ENCODE results near the gene CENPT. TPM values are rescaled to one million over a fixed set of nuclear protein-coding genes. Genes with fewer than 3 reads are reported as not detected.

The CENPT gene
- total and polyA plus RNA-seq, 5 experiments from 2014 or later: 11.8 to 117 (median 17.8) TPM

- Mint-ChIP-seq H3K27me3 (no peaks in the 10 kb centered on the region), H3K36me3 (peaks cover 0 to 30% (median 5%) of the 10 kb centered on the region in 3 donors), H3K4me1 (peaks cover 29 to 65% (median 61%) of the 10 kb centered on the region in 4 donors), H3K4me3 (peak overlapping the region; percentile 87 to 96 (median 92)), H3K27ac (peak overlapping the region in 9 of 10 donors; percentile 44 to 97 (median 83)), H3K9me3 (no peaks in the 10 kb centered on the region)
- DNase-seq: no peak
- POLR2A ChIA-PET: interaction anchor here (1.0 kb wide), 1 partner anchor 130 kb away, joined by 3 read pairs; no protein-coding TSS in a partner anchor
- ATAC-seq: no peak
These were observed 42.5 kb downstream of the CENPT start for GRCh38 chr16:67804853-67805542.

GRCh38 chr16:67803894-67804293, 43.6 kb downstream of the CENPT start:
- H3K9me3 Mint-ChIP-seq: no peaks in the 10 kb centered on the region
- DNase-seq (peak in 1 of 10 donors; percentile 23), ATAC-seq (no peak)
- H3K27me3 Mint-ChIP-seq: no peaks in the 10 kb centered on the region
- POLR2A ChIA-PET: interaction anchor here (0.8 to 1.0 kb wide), 2 partner anchors 131 to 281 kb away, joined by 3 to 11 read pairs; partner anchors contain the start of gene NFATC3
- peak overlapping the region in 5 of 10 donors; percentile 52 to 86 (median 73) for H3K27ac Mint-ChIP-seq
- peaks cover 34 to 73% (median 69%) of the 10 kb centered on the region in 4 donors for H3K4me1 Mint-ChIP-seq
- peaks cover 0 to 40% (median 5%) of the 10 kb centered on the region in 3 donors for H3K36me3 Mint-ChIP-seq
- peak overlapping the region in 9 of 10 donors; percentile 34 to 96 (median 78) for H3K4me3 Mint-ChIP-seq

- Mint-ChIP-seq H3K36me3 (peaks cover 0 to 57% (median 5%) of the 10 kb centered on the region in 3 donors), H3K27ac (peak overlapping the region in 9 of 10 donors; percentile 53 to 81 (median 72)), H3K4me1 (peaks cover 39 to 80% (median 74%) of the 10 kb centered on the region in 4 donors), H3K9me3 (no peaks in the 10 kb centered on the region), H3K4me3 (peak overlapping the region; percentile 25 to 81 (median 66)), H3K27me3 (no peaks in the 10 kb centered on the region)
- POLR2A ChIA-PET: interaction anchor here (0.7 to 1.1 kb wide), 5 partner anchors 41 to 320 kb away, joined by 3 to 4 read pairs (median 3); partner anchors contain the start of genes EDC4 and GFOD2
- DNase-seq (peak in 5 of 10 donors; percentile 20 to 47 (median 41)), ATAC-seq (no peak)
These were observed 45.6 kb downstream of the CENPT start for GRCh38 chr16:67801883-67802282.

GRCh38 chr16:67801241-67801640, 46.3 kb downstream of the CENPT start:
- Mint-ChIP-seq H3K9me3 (no peaks in the 10 kb centered on the region), H3K4me1 (peaks cover 45 to 84% (median 76%) of the 10 kb centered on the region in 4 donors), H3K36me3 (peaks cover 0 to 63% (median 5%) of the 10 kb centered on the region in 3 donors), H3K27me3 (no peaks in the 10 kb centered on the region), H3K27ac (peak overlapping the region in 7 of 10 donors; percentile 27 to 81 (median 70)), H3K4me3 (peak overlapping the region in 9 of 10 donors; percentile 11 to 81 (median 67))
- ATAC-seq (no peak), DNase-seq (no peak)
- POLR2A ChIA-PET: interaction anchor here (0.5 to 1.3 kb wide), 8 partner anchors 42 to 566 kb away, joined by 3 to 4 read pairs (median 4); partner anchors contain the start of genes ACD, EDC4 and GFOD2

GRCh38 chr16:67800338-67800926, 47.1 kb downstream of the CENPT start:
- ATAC-seq: no peak
- Mint-ChIP-seq H3K27me3 (no peaks in the 10 kb centered on the region), H3K4me1 (peaks cover 46 to 79% (median 74%) of the 10 kb centered on the region in 4 donors), H3K4me3 (peak overlapping the region in 4 of 10 donors; percentile 10 to 55 (median 16)), H3K9me3 (no peaks in the 10 kb centered on the region), H3K36me3 (peaks cover 0 to 63% (median 5%) of the 10 kb centered on the region in 3 donors), H3K27ac (peak overlapping the region in 9 of 10 donors; percentile 27 to 85 (median 68))
- no peak for DNase-seq
- POLR2A ChIA-PET: interaction anchor here (0.5 to 1.3 kb wide), 3 partner anchors 140 to 565 kb away, joined by 3 to 4 read pairs (median 4); partner anchors contain the start of gene ACD

- POLR2A ChIA-PET: no interaction called here
- Mint-ChIP-seq H3K9me3 (no peaks in the 10 kb centered on the region), H3K27me3 (no peaks in the 10 kb centered on the region), H3K27ac (peak overlapping the region in 6 of 10 donors; percentile 1 to 79 (median 64)), H3K36me3 (peaks cover 0 to 45% (median 0%) of the 10 kb centered on the region in 3 donors), H3K4me1 (peaks cover 28 to 47% (median 38%) of the 10 kb centered on the region in 4 donors), H3K4me3 (no peak overlapping the region)
- ATAC-seq (no peak), DNase-seq (no peak)
These were observed 51.3 kb downstream of the CENPT start for GRCh38 chr16:67796099-67796718.

- no peak for DNase-seq
- POLR2A ChIA-PET: no interaction called here
- peak overlapping the region in 5 of 10 donors; percentile 2 to 64 (median 25) for H3K27ac Mint-ChIP-seq
- no peak for ATAC-seq
- peaks cover 0 to 26% (median 11%) of the 10 kb centered on the region in 4 donors for H3K4me1 Mint-ChIP-seq
- peaks cover 0 to 14% (median 2%) of the 10 kb centered on the region in 3 donors for H3K36me3 Mint-ChIP-seq
- H3K4me3 Mint-ChIP-seq: no peak overlapping the region
- H3K9me3 Mint-ChIP-seq: no peaks in the 10 kb centered on the region
- no peaks in the 10 kb centered on the region for H3K27me3 Mint-ChIP-seq
These were observed 57.4 kb downstream of the CENPT start for GRCh38 chr16:67790071-67790470.

- H3K4me3 Mint-ChIP-seq: no peak overlapping the region
- no peaks in the 10 kb centered on the region for H3K9me3 Mint-ChIP-seq
- DNase-seq: no peak
- POLR2A ChIA-PET: no interaction called here
- H3K27ac Mint-ChIP-seq: peak overlapping the region in 5 of 10 donors; percentile 25 to 76 (median 64)
- H3K4me1 Mint-ChIP-seq: peaks cover 10 to 28% (median 19%) of the 10 kb centered on the region in 4 donors
- ATAC-seq: no peak
- no peaks in the 10 kb centered on the region for H3K27me3 Mint-ChIP-seq
- H3K36me3 Mint-ChIP-seq: peaks cover 0 to 26% (median 5%) of the 10 kb centered on the region in 3 donors
These were observed 61.0 kb downstream of the CENPT start for GRCh38 chr16:67786491-67786890.

GRCh38 chr16:67783353-67783725, 64.2 kb downstream of the CENPT start:
- Mint-ChIP-seq H3K9me3 (no peaks in the 10 kb centered on the region), H3K4me1 (peaks cover 21 to 43% (median 37%) of the 10 kb centered on the region in 4 donors), H3K27me3 (no peaks in the 10 kb centered on the region), H3K36me3 (peaks cover 0 to 28% (median 5%) of the 10 kb centered on the region in 3 donors), H3K4me3 (no peak overlapping the region), H3K27ac (peak overlapping the region in 9 of 10 donors; percentile 24 to 87 (median 59))
- no peak for ATAC-seq
- POLR2A ChIA-PET: no interaction called here
- DNase-seq: no peak

- no peak for ATAC-seq
- Mint-ChIP-seq H3K4me1 (peaks cover 21 to 43% (median 37%) of the 10 kb centered on the region in 4 donors), H3K4me3 (no peak overlapping the region), H3K9me3 (no peaks in the 10 kb centered on the region), H3K27me3 (no peaks in the 10 kb centered on the region), H3K27ac (peak overlapping the region in 9 of 10 donors; percentile 24 to 87 (median 59)), H3K36me3 (peaks cover 0 to 28% (median 5%) of the 10 kb centered on the region in 3 donors)
- peak in 1 of 10 donors; percentile 4 for DNase-seq
- POLR2A ChIA-PET: no interaction called here
These were observed 64.7 kb downstream of the CENPT start for GRCh38 chr16:67782567-67783352.

GRCh38 chr16:67781565-67781921, 66.0 kb downstream of the CENPT start:
- peak overlapping the region in 7 of 10 donors; percentile 3 to 81 (median 51) for H3K4me3 Mint-ChIP-seq
- H3K27ac Mint-ChIP-seq: peak overlapping the region; percentile 78 to 95 (median 89)
- H3K27me3 Mint-ChIP-seq: no peaks in the 10 kb centered on the region
- peaks cover 21 to 48% (median 34%) of the 10 kb centered on the region in 4 donors for H3K4me1 Mint-ChIP-seq
- no peaks in the 10 kb centered on the region for H3K9me3 Mint-ChIP-seq
- POLR2A ChIA-PET: interaction anchor here (0.6 kb wide), 3 partner anchors 16 to 60 kb away, joined by 3 to 4 read pairs (median 3); partner anchors contain the start of genes RANBP10 and TSNAXIP1
- peak in 4 of 10 donors; percentile 22 to 61 (median 44) for DNase-seq
- H3K36me3 Mint-ChIP-seq: peaks cover 0 to 28% (median 5%) of the 10 kb centered on the region in 3 donors
- ATAC-seq: peak; percentile 84 to 93

Data from naive thymus-derived CD8-positive, alpha-beta T cell (primary cell).